IMR-90 (cell line): Measurements from ENCODE around the gene CEP295NL. TPM values are rescaled to one million over a fixed set of nuclear protein-coding genes. Genes with fewer than 3 reads are reported as not detected.
A peak's percentile ranks its signal among the peaks of the same experiment; 100 is the strongest.

Experiments
- ATAC-seq: fragments of 200-7000 bp; cut with Tn5 transposase; 2 replicates; pipeline ENCODE4 v1.9.1; 2020; ENCODE audit warnings: low read depth, mild to moderate bottlenecking, moderate library complexity
- BruUV-seq: library from RNA; stranded (reverse); fragments of 400-500 nt; replicated peaks from 2 replicates; lab custom pipeline; 2021; lab: Mats Ljungman, UMichigan
- CTCF ChIA-PET: fragments of 300-600 bp; formaldehyde crosslinking; extraction: SDS; loops from one replicate; lab custom pipeline; 2021; ENCODE audit warnings: antibody characterized with exemption; lab: Yijun Ruan, JAX
- POLR2A ChIA-PET: fragments of 300-600 bp; sonication (Branson Sonifier 250); formaldehyde crosslinking; loops from one replicate; lab custom pipeline; 2022; ENCODE audit warnings: antibody characterized with exemption; ENCODE audit not compliant: unreplicated experiment; lab: Charles Lee
- DNase-seq: peaks from one replicate; pipeline ENCODE4 v3.0.0; 2013
- H2AFZ ChIP-seq: replicated peaks from 2 replicates; pipeline ENCODE3; 2013; ENCODE audit warnings: low read length, mild to moderate bottlenecking; ENCODE audit not compliant: poor library complexity
- H2AK5ac ChIP-seq: 2 replicates; pipeline ENCODE4 v1.6.1; 2013; ENCODE audit warnings: low read depth, low read length, inconsistent platforms
- H2AK9ac ChIP-seq: replicated peaks from 2 replicates; pipeline ENCODE3; 2013; ENCODE audit warnings: mild to moderate bottlenecking, low read depth, low read length, moderate library complexity; ENCODE audit not compliant: poor library complexity
- H2BK120ac ChIP-seq: 2 replicates; pipeline ENCODE4 v1.6.1; 2013; ENCODE audit warnings: low read depth, low read length, inconsistent platforms
- H2BK15ac ChIP-seq: 3 replicates; pipeline ENCODE4 v1.6.1; 2013; ENCODE audit warnings: low read depth, low read length, inconsistent platforms
- H2BK20ac ChIP-seq: 2 replicates; pipeline ENCODE4 v1.6.1; 2013; ENCODE audit warnings: low read depth, mild to moderate bottlenecking, inconsistent platforms, low read length, moderate library complexity
- H2BK5ac ChIP-seq: 2 replicates; pipeline ENCODE4 v1.6.1; 2013; ENCODE audit warnings: mild to moderate bottlenecking, low read depth, low read length, inconsistent platforms; ENCODE audit not compliant: poor library complexity, severe bottlenecking
- H3K14ac ChIP-seq: replicated peaks from 2 replicates; pipeline ENCODE4 v1.6.1; 2013; ENCODE audit warnings: low read depth, low read length, inconsistent platforms
- H3K18ac ChIP-seq: 2 replicates; pipeline ENCODE4 v1.6.1; 2013; ENCODE audit warnings: low read depth, low read length, control low read depth
- H3K23ac ChIP-seq: 2 replicates; pipeline ENCODE4 v1.6.1; 2013; ENCODE audit warnings: low read depth, low read length, inconsistent platforms
- H3K27ac ChIP-seq: 2 replicates; pipeline ENCODE4 v1.5.1; 2013; ENCODE audit warnings: mild to moderate bottlenecking, control low read depth, low read length; ENCODE audit not compliant: insufficient read depth
- H3K27me3 ChIP-seq: 2 replicates; pipeline ENCODE4 v1.6.1; 2013; ENCODE audit warnings: low read length; ENCODE audit not compliant: control insufficient read depth, insufficient read depth
- H3K36me3 ChIP-seq: 2 replicates; pipeline ENCODE4 v1.6.1; 2013; ENCODE audit warnings: low read length, mixed read lengths; ENCODE audit not compliant: control insufficient read depth, insufficient read depth
- H3K4ac ChIP-seq: 2 replicates; pipeline ENCODE4 v1.6.1; 2013; ENCODE audit warnings: low read depth, low read length, inconsistent platforms
- H3K4me1 ChIP-seq: 2 replicates; pipeline ENCODE4 v1.6.1; 2013; ENCODE audit warnings: low read length, mixed read lengths; ENCODE audit not compliant: control insufficient read depth, insufficient read depth
- H3K4me2 ChIP-seq: 2 replicates; pipeline ENCODE4 v1.6.1; 2013; ENCODE audit warnings: low read depth, mild to moderate bottlenecking, control low read depth, low read length, moderate library complexity
- H3K4me3 ChIP-seq: 2 replicates; pipeline ENCODE4 v1.5.1; 2013; ENCODE audit warnings: low read depth, mild to moderate bottlenecking, control low read depth, low read length, moderate library complexity; ENCODE audit not compliant: insufficient read depth
- H3K56ac ChIP-seq: 2 replicates; pipeline ENCODE4 v1.6.1; 2013; ENCODE audit warnings: low read length, inconsistent platforms; ENCODE audit not compliant: insufficient read depth; ENCODE audit errors: extremely low read depth
- H3K79me1 ChIP-seq, 2 experiments: 2 replicates each; pipeline ENCODE4 v1.6.1; 2013; ENCODE audit warnings: low read length in 2 of 2, inconsistent platforms in 1 of 2, low read depth in 1 of 2
- H3K9ac ChIP-seq: 2 replicates; pipeline ENCODE4 v1.6.1; 2013; ENCODE audit warnings: low read depth, low read length, control low read depth
- H3K9me1 ChIP-seq: 2 replicates; pipeline ENCODE4 v1.6.1; 2013; ENCODE audit warnings: low read length, inconsistent platforms; ENCODE audit not compliant: insufficient read depth
- H3K9me3 ChIP-seq: 2 replicates; pipeline ENCODE4 v1.6.1; 2013; ENCODE audit warnings: low read length; ENCODE audit not compliant: control insufficient read depth, insufficient read depth
- H4K20me1 ChIP-seq: 2 replicates; pipeline ENCODE4 v1.6.1; 2013; ENCODE audit warnings: low read length, inconsistent platforms; ENCODE audit not compliant: insufficient read depth
- H4K5ac ChIP-seq: 2 replicates; pipeline ENCODE4 v1.6.1; 2013; ENCODE audit warnings: mild to moderate bottlenecking, low read depth, low read length, control low read depth
- H4K8ac ChIP-seq, 2 experiments: 2 replicates each; pipeline ENCODE4 v1.6.1; 2013; ENCODE audit warnings: low read depth in 2 of 2, low read length in 2 of 2, control low read depth in 1 of 2, inconsistent platforms in 1 of 2
- H4K91ac ChIP-seq: 2 replicates; pipeline ENCODE4 v1.6.1; 2013; ENCODE audit warnings: low read depth, low read length, inconsistent platforms; ENCODE audit not compliant: insufficient read depth
- BHLHE40 ChIP-seq: fragments of 150-350 bp; IDR thresholded peaks from 2 replicates; pipeline ENCODE4 v1.6.1; 2016; ENCODE audit warnings: mild to moderate bottlenecking, low read depth, low read length
- CEBPB ChIP-seq: IDR thresholded peaks from 2 replicates; pipeline ENCODE4 v1.6.1; 2012; ENCODE audit warnings: low read depth, low read length, improper control_type of control experiment
- CHD1 ChIP-seq: IDR thresholded peaks from 2 replicates; pipeline ENCODE4 v1.6.1; 2012; ENCODE audit warnings: low read depth, low read length, improper control_type of control experiment
- CTCF ChIP-seq: conservative IDR thresholded peaks from 2 replicates; pipeline ENCODE4 v1.5.1; 2012; ENCODE audit warnings: mild to moderate bottlenecking, low read depth, low read length, improper control_type of control experiment
- ELK1 ChIP-seq: fragments of 150-350 bp; IDR thresholded peaks from 2 replicates; pipeline ENCODE4 v1.6.1; 2016; ENCODE audit warnings: low read depth, mild to moderate bottlenecking, low read length, moderate library complexity, borderline replicate concordance
- FOS ChIP-seq: fragments of 150-350 bp; IDR thresholded peaks from 2 replicates; pipeline ENCODE4 v1.6.1; 2016; ENCODE audit warnings: low read depth, low read length
- MAFK ChIP-seq: IDR thresholded peaks from 2 replicates; pipeline ENCODE4 v1.6.1; 2012; ENCODE audit warnings: low read depth, low read length, improper control_type of control experiment
- MAZ ChIP-seq: IDR thresholded peaks from 2 replicates; pipeline ENCODE4 v1.6.1; 2012; ENCODE audit warnings: low read depth, mild to moderate bottlenecking, low read length, improper control_type of control experiment, moderate library complexity, borderline replicate concordance
- MXI1 ChIP-seq: IDR thresholded peaks from 2 replicates; pipeline ENCODE4 v1.6.1; 2012; ENCODE audit warnings: low read depth, mild to moderate bottlenecking, low read length, moderate library complexity, borderline replicate concordance
- NFE2L2 ChIP-seq: fragments of 150-350 bp; IDR thresholded peaks from 2 replicates; pipeline ENCODE4 v1.6.1; 2016; ENCODE audit warnings: low read depth, mild to moderate bottlenecking, low read length
- POLR2A ChIP-seq: IDR thresholded peaks from 2 replicates; pipeline ENCODE4 v1.6.1; 2012; ENCODE audit warnings: mild to moderate bottlenecking, low read depth, low read length
- RAD21 ChIP-seq: IDR thresholded peaks from 2 replicates; pipeline ENCODE4 v1.6.1; 2012; ENCODE audit warnings: low read length, improper control_type of control experiment
- RCOR1 ChIP-seq: IDR thresholded peaks from 2 replicates; pipeline ENCODE4 v1.6.1; 2012; ENCODE audit warnings: mild to moderate bottlenecking, low read length, improper control_type of control experiment; ENCODE audit not compliant: insufficient replicate concordance
- RFX5 ChIP-seq: IDR thresholded peaks from 2 replicates; pipeline ENCODE4 v1.8.0; 2012; ENCODE audit warnings: low read depth, mild to moderate bottlenecking, low read length, moderate library complexity
- SMC3 ChIP-seq: fragments of 150-350 bp; IDR thresholded peaks from 2 replicates; pipeline ENCODE4 v1.6.1; 2016; ENCODE audit warnings: low read depth, mild to moderate bottlenecking, antibody characterized with exemption, low read length, moderate library complexity
- whole genome bisulfite sequencing, 2 experiments: methylation state at CpG; one replicate each; pipeline versions ENCODE4 v1.1.5 to v1.1.7; 2013; ENCODE audit warnings: missing lambda C conversion rate in 2 of 2; ENCODE audit not compliant: insufficient read length in 1 of 2; ENCODE audit errors: extremely low coverage in 2 of 2; 5-methylcytosine and 5-hydroxymethylcytosine counted together
- dilution Hi-C: fragments of 300-500 bp; cut with HindIII; formaldehyde crosslinking; loops from one replicate; pipeline ENCODE4 v1.14.3; 2018; ENCODE audit warnings: low sequenced_read_pairs; ENCODE audit not compliant: unreplicated experiment
- in situ Hi-C: fragments of 300-500 bp; cut with MboI; formaldehyde crosslinking; loops from 3 replicates; pipeline ENCODE4 v1.14.3; 2019; ENCODE audit warnings: low sequenced_read_pairs, inconsistent platforms, mixed read lengths
- intact Hi-C: fragments of 100-400 bp; cut with micrococcal nuclease; formaldehyde crosslinking; loops from 2 replicates; pipeline ENCODE4 v1.10.0; 2022
- polyA plus RNA-seq, 3 experiments: library from polyadenylated mRNA; depleted of rRNA; stranded (reverse); fragments of >200 nt; gene quantifications; 2 replicates each; pipeline ENCODE4 v1.2.3, GENCODE V29; 2012; ENCODE audit warnings: low replicate concordance in 1 of 3
- total RNA-seq: library from RNA; depleted of rRNA; stranded (reverse); fragments of >200 nt; gene quantifications from 2 replicates; pipeline ENCODE4 v1.2.3, GENCODE V29; 2012
- TF ChIP-seq, protein P1 (sequence below): fragments of 150-350 bp; IDR thresholded peaks from 2 replicates; pipeline ENCODE4 v1.6.1; 2017; ENCODE audit warnings: mild to moderate bottlenecking, antibody characterized with exemption, low read length, low read depth

Gene CEP295NL
- total and polyA plus RNA-seq, 2 of the 4 experiments (the other 2 are of a cell fraction), result 0.31 to 0.72 TPM

GRCh38 chr17:78905541-78905940 is 2.5 kb upstream of the CEP295NL start:
- Histone ChIP-seq H3K9me3 (no peaks in the 10 kb centered on the region), H4K91ac (no peak overlapping the region), H3K9ac (no peak overlapping the region), H2BK5ac (no peak overlapping the region), H3K18ac (no peak overlapping the region), H3K79me1 (peaks cover 35 to 93% of the 10 kb centered on the region in 2 experiments), H3K4ac (no peak overlapping the region), H4K5ac (no peak overlapping the region), H3K9me1 (peaks cover 49% of the 10 kb centered on the region), H2AK9ac (no peak overlapping the region), H2AK5ac (no peak overlapping the region), H3K14ac (0 out of 2 replicates have a peak overlapping the region, but pooled peaks have one; percentile 26), H4K8ac (no peak overlapping the region), H3K23ac (no peak overlapping the region), H3K4me2 (no peak overlapping the region), H3K36me3 (peaks cover 33% of the 10 kb centered on the region), H4K20me1 (peaks cover 97% of the 10 kb centered on the region), H2BK15ac (no peak overlapping the region), H2BK20ac (no peak overlapping the region), H3K4me1 (peaks cover 11% of the 10 kb centered on the region), H3K4me3 (no peak overlapping the region), H2AFZ (no peak overlapping the region), H3K27ac (no peak overlapping the region), H3K56ac (no peak overlapping the region), H2BK120ac (no peak overlapping the region), H3K27me3 (no peaks in the 10 kb centered on the region)
- ATAC-seq (no peak), DNase-seq (no peak)
- dilution Hi-C loops (no loop called here), intact Hi-C loops (no loop called here), in situ Hi-C loops (no loop called here)
- BruUV-seq, result no TSS peak
- ChIA-PET CTCF (no interaction called here), POLR2A (no interaction called here)
- WGBS, 2 experiments, result 96% methylated on average over 4 of the region's 7 CpGs; no CpG with 5 or more reads in 1 of the 2 experiments
- TF ChIP-seq RFX5, result no peak
- no peak for TF ChIP-seq POLR2A
- TF ChIP-seq FOS, result no peak
- TF ChIP-seq CHD1, result no peak
- TF ChIP-seq, protein P1, sequence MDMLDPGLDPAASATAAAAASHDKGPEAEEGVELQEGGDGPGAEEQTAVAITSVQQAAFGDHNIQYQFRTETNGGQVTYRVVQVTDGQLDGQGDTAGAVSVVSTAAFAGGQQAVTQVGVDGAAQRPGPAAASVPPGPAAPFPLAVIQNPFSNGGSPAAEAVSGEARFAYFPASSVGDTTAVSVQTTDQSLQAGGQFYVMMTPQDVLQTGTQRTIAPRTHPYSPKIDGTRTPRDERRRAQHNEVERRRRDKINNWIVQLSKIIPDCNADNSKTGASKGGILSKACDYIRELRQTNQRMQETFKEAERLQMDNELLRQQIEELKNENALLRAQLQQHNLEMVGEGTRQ, result no peak
- TF ChIP-seq NFE2L2, result no peak
- TF ChIP-seq RAD21, result no peak
- TF ChIP-seq BHLHE40, result no peak
- no peak for TF ChIP-seq CEBPB
- no peak for TF ChIP-seq ELK1
- no peak for TF ChIP-seq CTCF
- no peak for TF ChIP-seq MAFK
- TF ChIP-seq SMC3, result no peak
- no peak for TF ChIP-seq RCOR1
- TF ChIP-seq MAZ, result no peak
- TF ChIP-seq MXI1, result no peak
